WTC11 (cell line): ENCODE data around the gene F11R. TPM values are rescaled to one million over a fixed set of nuclear protein-coding genes. Genes with fewer than 3 reads are reported as not detected.

Experiments
- ATAC-seq: fragments of 200-7000 bp; cut with Tn5 transposase; 2 replicates; pipeline ENCODE4 v1.10.0; 2021; ENCODE audit warnings: mild to moderate bottlenecking, moderate library complexity
- CTCF ChIA-PET: fragments of 300-600 bp; sonication (Branson Sonifier 250); formaldehyde crosslinking; loops from one replicate; lab custom pipeline; 2021; ENCODE audit warnings: antibody characterized with exemption; lab: Charles Lee
- POLR2A ChIA-PET: fragments of 350-600 bp; sonication (Branson Sonifier 250); formaldehyde crosslinking; loops from one replicate; lab custom pipeline; 2021; ENCODE audit warnings: antibody characterized with exemption; lab: Charles Lee
- DNase-seq: peaks from one replicate; pipeline ENCODE4 v3.0.0; 2021; ENCODE audit warnings: low spot score
- H3K27ac Mint-ChIP-seq: 2 replicates; pipeline ENCODE4 v1.8.0; 2021; ENCODE audit warnings: mixed read lengths
- H3K27me3 Mint-ChIP-seq: 2 replicates; pipeline ENCODE4 v1.8.0; 2021; ENCODE audit warnings: low read depth, mild to moderate bottlenecking, moderate library complexity, mixed read lengths
- H3K36me3 Mint-ChIP-seq: 2 replicates; pipeline ENCODE4 v1.8.0; 2021; ENCODE audit warnings: mixed read lengths
- H3K4me1 Mint-ChIP-seq: 2 replicates; pipeline ENCODE4 v1.8.0; 2022; ENCODE audit warnings: mixed read lengths
- H3K4me3 Mint-ChIP-seq: 2 replicates; pipeline ENCODE4 v1.8.0; 2021; ENCODE audit warnings: mild to moderate bottlenecking, moderate library complexity, mixed read lengths
- H3K9me3 Mint-ChIP-seq: 2 replicates; pipeline ENCODE4 v1.8.0; 2021; ENCODE audit warnings: mixed read lengths
- ATF1 ChIP-seq: sonication (generic); formaldehyde crosslinking; IDR thresholded peaks from 2 replicates; pipeline ENCODE4 v1.8.1; 2023; ENCODE audit warnings: mild to moderate bottlenecking, moderate library complexity, missing genetic modification reagents
- CBFB ChIP-seq: sonication (generic); formaldehyde crosslinking; IDR thresholded peaks from 2 replicates; pipeline ENCODE4 v1.8.1; 2022; ENCODE audit warnings: mild to moderate bottlenecking, low read depth, missing genetic modification reagents
- CREB1 ChIP-seq: sonication (generic); formaldehyde crosslinking; IDR thresholded peaks from 2 replicates; pipeline ENCODE4 v1.8.0; 2023; ENCODE audit warnings: mild to moderate bottlenecking, missing genetic modification reagents
- CTCF ChIP-seq: fragments of 200-600 bp; IDR thresholded peaks from 2 replicates; pipeline ENCODE4 v1.8.0; 2022; ENCODE audit warnings: antibody characterized with exemption
- ETV6 ChIP-seq: sonication (generic); formaldehyde crosslinking; IDR thresholded peaks from 2 replicates; pipeline ENCODE4 v1.8.1; 2022; ENCODE audit warnings: mild to moderate bottlenecking, missing genetic modification reagents
- GABPB1 ChIP-seq: sonication (generic); formaldehyde crosslinking; IDR thresholded peaks from 2 replicates; pipeline ENCODE4 v1.8.1; 2023; ENCODE audit warnings: mild to moderate bottlenecking, missing genetic modification reagents
- IRF2 ChIP-seq: sonication (generic); formaldehyde crosslinking; IDR thresholded peaks from 2 replicates; pipeline ENCODE4 v1.8.0; 2022; ENCODE audit warnings: low read depth, missing genetic modification reagents, borderline replicate concordance
- NFYB ChIP-seq: sonication (generic); formaldehyde crosslinking; conservative IDR thresholded peaks from 2 replicates; pipeline ENCODE4 v1.8.0; 2022; ENCODE audit warnings: low read depth, missing genetic modification reagents
- SP1 ChIP-seq: sonication (generic); formaldehyde crosslinking; conservative IDR thresholded peaks from 2 replicates; pipeline ENCODE4 v1.8.1; 2022; ENCODE audit warnings: missing genetic modification reagents
- ZBTB21 ChIP-seq: sonication (generic); formaldehyde crosslinking; IDR thresholded peaks from 2 replicates; pipeline ENCODE4 v1.8.1; 2023; ENCODE audit warnings: mild to moderate bottlenecking, missing genetic modification reagents, borderline replicate concordance
- ZNF263 ChIP-seq: sonication (generic); formaldehyde crosslinking; IDR thresholded peaks from 2 replicates; pipeline ENCODE4 v1.8.1; 2022; ENCODE audit warnings: low read depth, mild to moderate bottlenecking, moderate library complexity, missing genetic modification reagents
- ZNF281 ChIP-seq: sonication (generic); formaldehyde crosslinking; IDR thresholded peaks from 2 replicates; pipeline ENCODE4 v1.8.0; 2023; ENCODE audit warnings: mild to moderate bottlenecking, missing genetic modification reagents
- ZNF396 ChIP-seq: fragments of 250-450 bp; sonication (Bioruptor Pico); IDR thresholded peaks from 2 replicates; pipeline ENCODE4 v1.8.0; 2021; ENCODE audit warnings: mild to moderate bottlenecking, moderate library complexity, borderline replicate concordance
- ZNF532 ChIP-seq: fragments of 250-450 bp; sonication (Bioruptor Pico); IDR thresholded peaks from 2 replicates; pipeline ENCODE4 v1.9.0; 2021; ENCODE audit warnings: mild to moderate bottlenecking, borderline replicate concordance
- ZSCAN18 ChIP-seq: fragments of 250-450 bp; sonication (Bioruptor Pico); IDR thresholded peaks from 2 replicates; pipeline ENCODE4 v2.1.2; 2022; ENCODE audit warnings: mild to moderate bottlenecking, moderate library complexity
- total RNA-seq: library from RNA; stranded (reverse); gene quantifications from 3 replicates; pipeline ENCODE4 v1.2.3, GENCODE V29; 2021
- TF ChIP-seq, protein P1 (sequence below): sonication (generic); formaldehyde crosslinking; IDR thresholded peaks from 2 replicates; pipeline ENCODE4 v1.8.1; 2022; ENCODE audit warnings: missing genetic modification reagents, borderline replicate concordance

F11R gene
- total RNA-seq, 1 experiment from 2014 or later = 202 TPM

GRCh38 chr1:161001525-161001924 lies 19.4 kb downstream of the F11R start:
- H3K27ac Mint-ChIP-seq = peak overlapping the region; percentile 48; the same call in 1 of the 2 replicates
- no peak overlapping the region for H3K4me3 Mint-ChIP-seq
- no peak for TF ChIP-seq SP1 (CRISPR knock-in tag)
- no peak for TF ChIP-seq ATF1
- no peak for TF ChIP-seq IRF2 (CRISPR knock-in tag)
- no peak for TF ChIP-seq CREB1 (CRISPR knock-in tag)
- no peak for TF ChIP-seq ZNF263
- no peak for TF ChIP-seq ZNF396 (CRISPR knock-in tag)
- no peak for TF ChIP-seq NFYB
- TF ChIP-seq ZBTB21 (CRISPR knock-in tag) = no peak
- TF ChIP-seq, protein P1, sequence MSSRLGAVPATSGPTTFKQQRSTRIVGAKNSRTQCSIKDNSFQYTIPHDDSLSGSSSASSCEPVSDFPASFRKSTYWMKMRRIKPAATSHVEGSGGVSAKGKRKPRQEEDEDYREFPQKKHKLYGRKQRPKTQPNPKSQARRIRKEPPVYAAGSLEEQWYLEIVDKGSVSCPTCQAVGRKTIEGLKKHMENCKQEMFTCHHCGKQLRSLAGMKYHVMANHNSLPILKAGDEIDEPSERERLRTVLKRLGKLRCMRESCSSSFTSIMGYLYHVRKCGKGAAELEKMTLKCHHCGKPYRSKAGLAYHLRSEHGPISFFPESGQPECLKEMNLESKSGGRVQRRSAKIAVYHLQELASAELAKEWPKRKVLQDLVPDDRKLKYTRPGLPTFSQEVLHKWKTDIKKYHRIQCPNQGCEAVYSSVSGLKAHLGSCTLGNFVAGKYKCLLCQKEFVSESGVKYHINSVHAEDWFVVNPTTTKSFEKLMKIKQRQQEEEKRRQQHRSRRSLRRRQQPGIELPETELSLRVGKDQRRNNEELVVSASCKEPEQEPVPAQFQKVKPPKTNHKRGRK (CRISPR knock-in tag) = no peak
- no peak for TF ChIP-seq ETV6 (CRISPR knock-in tag)
- TF ChIP-seq CBFB = no peak
- no peak for TF ChIP-seq GABPB1 (CRISPR knock-in tag)
- no peak for TF ChIP-seq ZSCAN18 (CRISPR knock-in tag)
- no peak for TF ChIP-seq ZNF281 (CRISPR knock-in tag)
- TF ChIP-seq CTCF = no peak
- TF ChIP-seq ZNF532 = no peak
- H3K9me3 Mint-ChIP-seq = no peaks in the 10 kb centered on the region
- ChIA-PET CTCF (interaction anchor here (0.7 to 1.7 kb wide), 2 partner anchors 11 to 761 kb away, joined by 4 to 6 read pairs; no protein-coding TSS in a partner anchor), POLR2A (no interaction called here)
- DNase-seq (no peak), ATAC-seq (no peak)
- H3K4me1 Mint-ChIP-seq = peaks cover 10% of the 10 kb centered on the region
- H3K36me3 Mint-ChIP-seq = peaks cover 52% of the 10 kb centered on the region
- no peaks in the 10 kb centered on the region for H3K27me3 Mint-ChIP-seq
